HG03039 (cell line): ENCODE measurements around the gene RAI1.
A peak's percentile ranks its signal among the peaks of the same experiment; 100 is the strongest.

Experiments
- ATAC-seq: cut with Tn5 transposase; IDR thresholded peaks from one replicate; pipeline ENCODE4 v1.9.1; 2021; ENCODE audit warnings: mild to moderate bottlenecking, moderate library complexity; ENCODE audit not compliant: unreplicated experiment

RAI1 gene

GRCh38 chr17:17856386-17856785 is 175.1 kb downstream of the RAI1 start:
- no peak for ATAC-seq

GRCh38 chr17:17857496-17857895 is 176.2 kb downstream of the RAI1 start:
- no peak for ATAC-seq

- ATAC-seq = peak; percentile 63
These were observed 178.9 kb downstream of the RAI1 start for GRCh38 chr17:17859909-17860765.

- no peak for ATAC-seq
These were observed 179.5 kb downstream of the RAI1 start for GRCh38 chr17:17860766-17861107.
